Measurements from ENCODE around the gene DOC2A.
"Not testable (repeated sequence)": the region's sequence is repeated elsewhere in the genome, so short reads cannot be mapped to it uniquely, and the experiment has no call there.

DOC2A gene

GRCh38 chr16:30026449-30026848, 15.6 kb upstream of the DOC2A start:
- DNase-seq (ENCODE audit: low read depth), result no peak
- no peak overlapping the region for H3K4me3 ChIP-seq (ENCODE audit: low read length)
- TF ChIP-seq CTCF (conservative IDR thresholded peaks at IDR 0.05; ENCODE audit: low read length), result no peak

GRCh38 chr16:30025574-30025973, 14.7 kb upstream of the DOC2A start:
- DNase-seq (ENCODE audit: low read depth), result no peak
- no peak for TF ChIP-seq CTCF (conservative IDR thresholded peaks at IDR 0.05; ENCODE audit: low read length)
- no peak overlapping the region for H3K4me3 ChIP-seq (ENCODE audit: low read length)

GRCh38 chr16:30025156-30025555, 14.3 kb upstream of the DOC2A start:
- TF ChIP-seq CTCF (conservative IDR thresholded peaks at IDR 0.05; ENCODE audit: low read length), result no peak
- no peak overlapping the region for H3K4me3 ChIP-seq (ENCODE audit: low read length)
- DNase-seq (ENCODE audit: low read depth), result no peak

DNA sequence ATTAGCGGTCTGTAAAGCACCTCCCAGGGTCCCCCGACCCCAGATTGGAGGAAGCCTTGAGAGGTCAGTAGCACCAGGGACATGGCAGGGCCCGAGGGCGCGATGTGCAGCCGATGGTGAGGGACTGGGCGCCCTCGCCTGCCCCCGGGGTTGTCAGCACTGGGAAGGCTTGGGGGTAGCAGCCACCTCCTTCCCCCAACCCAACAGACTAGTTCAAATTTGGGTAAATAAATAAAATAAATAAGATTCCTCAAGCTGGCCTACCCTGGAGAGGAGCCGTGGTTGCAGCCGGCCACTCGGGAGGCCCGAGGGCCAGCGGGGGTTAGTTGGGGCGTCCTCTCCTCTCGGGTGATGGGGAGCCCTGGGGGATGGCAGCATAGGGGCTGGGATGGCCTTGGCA, 13.6 kb upstream of the DOC2A start:
- DNase-seq (ENCODE audit: low read depth), result no peak
- no peak overlapping the region for H3K4me3 ChIP-seq (ENCODE audit: low read length)
- no peak for TF ChIP-seq CTCF (conservative IDR thresholded peaks at IDR 0.05; ENCODE audit: low read length)

DNA sequence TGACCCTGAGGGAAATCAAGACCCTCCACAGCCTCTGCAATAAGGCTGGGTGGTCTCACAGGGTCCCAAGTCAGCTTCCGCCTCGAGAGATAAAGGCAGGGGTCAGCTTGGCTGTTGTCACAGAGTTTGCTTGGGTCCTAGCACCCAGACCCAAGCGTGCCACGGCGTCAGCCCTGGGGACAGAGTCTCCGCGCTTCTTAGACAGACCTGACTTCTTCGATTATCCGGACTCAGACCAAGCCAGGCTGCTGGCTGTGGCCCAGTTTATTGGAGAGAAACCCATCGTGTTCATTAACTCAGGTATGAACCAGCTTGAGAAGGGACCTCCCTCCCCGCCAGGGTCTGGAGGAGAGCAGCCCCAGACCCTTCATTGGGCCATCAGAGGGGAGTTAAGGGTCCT, 12.8 kb upstream of the DOC2A start:
- no peak overlapping the region for H3K4me3 ChIP-seq (ENCODE audit: low read length)
- no peak for DNase-seq (ENCODE audit: low read depth)
- no peak for TF ChIP-seq CTCF (conservative IDR thresholded peaks at IDR 0.05; ENCODE audit: low read length)

DNA sequence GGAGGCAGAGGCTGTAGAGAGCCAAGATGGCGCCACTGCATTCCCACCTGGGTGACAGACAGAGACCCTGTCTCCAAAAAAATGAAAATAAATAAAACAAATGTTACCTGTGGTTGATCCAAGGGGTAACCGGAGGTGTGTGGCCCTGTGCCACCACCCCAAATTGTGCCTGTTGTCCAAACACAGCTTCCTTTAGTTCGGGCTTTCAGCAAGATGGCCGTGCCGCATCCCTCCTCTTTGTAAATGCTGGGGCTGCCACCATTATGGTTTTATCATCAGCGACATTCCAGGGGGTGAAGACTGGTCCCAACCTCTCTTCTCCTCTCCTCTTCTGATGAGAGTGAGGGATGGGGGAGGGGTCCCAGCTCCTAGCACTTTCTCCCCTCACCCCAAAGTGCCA, 12.1 kb upstream of the DOC2A start, which contains the start of gene C16orf92:
TSS of gene C16orf92 (plus strand) at position 312 of the 400 bp plus-strand sequence. CDS start 143 bp downstream, outside the sequence.
- no peak for DNase-seq (ENCODE audit: low read depth)
- TF ChIP-seq CTCF (conservative IDR thresholded peaks at IDR 0.05; ENCODE audit: low read length), result no peak
- no peak within 1 kb of the TSS for H3K4me3 ChIP-seq (ENCODE audit: low read length)

DNA sequence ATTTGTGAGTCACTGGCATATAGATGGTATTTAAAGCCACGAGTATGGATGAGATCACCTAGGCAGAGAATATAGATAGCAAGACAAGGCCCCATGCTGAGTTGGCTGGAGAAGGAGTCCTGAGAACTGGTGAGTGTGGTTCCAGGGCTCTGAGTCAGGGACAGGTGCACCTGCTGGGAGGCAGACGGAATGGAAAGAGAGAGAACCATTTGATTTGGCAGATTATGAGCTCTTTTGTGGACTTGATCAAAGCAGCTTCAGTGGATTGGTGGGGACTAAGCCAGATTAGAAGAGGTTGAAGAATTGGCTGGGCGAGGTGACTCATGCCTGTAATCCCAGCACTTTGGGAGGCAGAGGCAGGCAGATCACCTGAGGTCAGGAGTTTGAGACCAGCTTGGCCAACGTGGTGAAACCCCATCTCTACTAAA, 7.9 kb upstream of the DOC2A start:
- no peak for TF ChIP-seq CTCF (conservative IDR thresholded peaks at IDR 0.05; ENCODE audit: low read length)
- no peak overlapping the region for H3K4me3 ChIP-seq (ENCODE audit: low read length)
- DNase-seq (ENCODE audit: low read depth), result no peak

DNA sequence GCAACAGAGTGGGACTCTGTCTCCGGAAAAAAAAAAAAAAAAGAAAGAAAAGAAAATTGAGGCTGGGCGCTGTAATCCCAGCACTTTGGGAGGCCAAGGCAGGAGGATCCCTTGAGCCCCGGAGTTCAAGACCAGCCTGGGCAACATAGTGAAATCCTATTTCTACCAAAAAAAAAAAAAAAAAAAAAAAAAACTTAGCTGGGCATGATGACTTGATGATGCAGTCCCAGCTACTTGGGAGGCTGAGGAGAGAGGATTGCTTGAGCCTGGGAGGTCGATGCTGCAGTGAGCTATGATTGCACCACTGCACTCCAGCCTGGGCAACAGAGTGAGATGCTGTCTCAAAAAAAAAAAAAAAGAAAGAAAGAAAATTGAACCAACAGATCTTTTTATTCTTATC, 7.1 kb upstream of the DOC2A start:
- H3K4me3 ChIP-seq (ENCODE audit: low read length); DNase-seq (ENCODE audit: low read depth): not testable (repeated sequence)

Data from AG10803 (cell line).